GM12892 (cell line): ENCODE measurements around the gene CNTN4.

ENCODE experiments used
- POLR2A ChIP-seq: IDR thresholded peaks from 2 replicates; pipeline ENCODE4 v1.6.1; 2011; ENCODE audit warnings: low read depth, low read length, control low read depth
- POLR2AphosphoS5 ChIP-seq: IDR thresholded peaks from 2 replicates; pipeline ENCODE4 v1.6.1; 2011; ENCODE audit warnings: low read depth, low read length, control low read depth
- TAF1 ChIP-seq: IDR thresholded peaks from 2 replicates; pipeline ENCODE4 v1.6.1; 2011; ENCODE audit warnings: low read depth, mild to moderate bottlenecking, control low read depth, low read length, borderline replicate concordance

- no peak for TF ChIP-seq POLR2AphosphoS5
- TF ChIP-seq POLR2A = no peak
- TF ChIP-seq TAF1 = no peak
These were observed 885.6 kb downstream of the CNTN4 start for GRCh38 chr3:2984005-2984830.
